Endodermal cell (in vitro differentiated cells): ENCODE data around the gene ZFYVE28. TPM values are rescaled to one million over a fixed set of nuclear protein-coding genes. Genes with fewer than 3 reads are reported as not detected.

ENCODE experiments used
- DNase-seq: peaks from one replicate; pipeline ENCODE4 v3.0.0-alpha.2; 2017
- H3K27ac ChIP-seq: 2 replicates; pipeline ENCODE4 v1.5.1; 2013; ENCODE audit warnings: mild to moderate bottlenecking, low read depth, low read length, moderate library complexity
- H3K27me3 ChIP-seq: 2 replicates; pipeline ENCODE4 v1.6.1; 2013; ENCODE audit warnings: mild to moderate bottlenecking, low read length, moderate library complexity; ENCODE audit not compliant: insufficient read depth, control insufficient read depth, poor library complexity, severe bottlenecking
- H3K36me3 ChIP-seq: 2 replicates; pipeline ENCODE4 v1.7.0; 2013; ENCODE audit warnings: mild to moderate bottlenecking, low read length, moderate library complexity; ENCODE audit not compliant: control insufficient read depth, insufficient read depth
- H3K4me1 ChIP-seq: one replicate; pipeline ENCODE4 v1.7.0; 2013; ENCODE audit warnings: low read length; ENCODE audit not compliant: control insufficient read depth, insufficient read depth
- H3K4me3 ChIP-seq: 2 replicates; pipeline ENCODE4 v1.5.1; 2013; ENCODE audit warnings: mild to moderate bottlenecking, low read length, moderate library complexity
- H3K9ac ChIP-seq: 2 replicates; pipeline ENCODE4 v1.6.1; 2013; ENCODE audit warnings: mild to moderate bottlenecking, low read length, moderate library complexity; ENCODE audit not compliant: poor library complexity, severe bottlenecking; ENCODE audit errors: extremely low read depth
- H3K9me3 ChIP-seq: 2 replicates; pipeline ENCODE4 v1.6.1; 2013; ENCODE audit warnings: mild to moderate bottlenecking, low read length, moderate library complexity; ENCODE audit not compliant: control insufficient read depth
- H3K27ac Mint-ChIP-seq: 2 replicates; pipeline ENCODE4 v1.8.0; 2020; ENCODE audit warnings: mixed read lengths
- H3K27me3 Mint-ChIP-seq: 2 replicates; pipeline ENCODE4 v1.8.0; 2021; ENCODE audit warnings: mild to moderate bottlenecking, mixed read lengths; ENCODE audit not compliant: insufficient read depth
- H3K36me3 Mint-ChIP-seq: 2 replicates; pipeline ENCODE4 v1.8.0; 2020; ENCODE audit warnings: low read depth, mixed read lengths
- H3K4me1 Mint-ChIP-seq: 2 replicates; pipeline ENCODE4 v1.8.0; 2020; ENCODE audit warnings: mixed read lengths
- H3K4me3 Mint-ChIP-seq: 2 replicates; pipeline ENCODE4 v1.8.0; 2020; ENCODE audit warnings: mild to moderate bottlenecking, moderate library complexity, mixed read lengths
- H3K9me3 Mint-ChIP-seq: 2 replicates; pipeline ENCODE4 v1.8.0; 2020; ENCODE audit warnings: mild to moderate bottlenecking, mixed read lengths
- WGBS, 2 experiments: methylation state at CpG; one replicate each; pipeline versions ENCODE4 v1.1.5 to v1.1.7; 2013; ENCODE audit warnings: missing lambda C conversion rate in 2 of 2, mixed read lengths in 1 of 2; ENCODE audit not compliant: insufficient coverage in 1 of 2, insufficient read length in 1 of 2; 5-methylcytosine and 5-hydroxymethylcytosine counted together
- total RNA-seq, 2 donors: library from RNA; stranded (reverse); fragmentation: NEBNext Ultra II Directional in 1 of 2; extraction: Animal tissue kit (Norgen Biotek cat#: 25700) in 1 of 2; gene quantifications; 2 replicates in 1 of 2; 3 replicates in 1 of 2; pipeline ENCODE4 v1.2.1, GENCODE V29; 2021
- TF ChIP-seq, protein P1 (sequence below): fragments of 200-600 bp; sonication (generic); conservative IDR thresholded peaks from 2 replicates; pipeline ENCODE4 v1.5.0; 2021; ENCODE audit warnings: antibody characterized with exemption, mild to moderate bottlenecking

ZFYVE28 gene
- total RNA-seq, 2 donors from 2014 or later, result 0.73 to 1.6 TPM

DNA sequence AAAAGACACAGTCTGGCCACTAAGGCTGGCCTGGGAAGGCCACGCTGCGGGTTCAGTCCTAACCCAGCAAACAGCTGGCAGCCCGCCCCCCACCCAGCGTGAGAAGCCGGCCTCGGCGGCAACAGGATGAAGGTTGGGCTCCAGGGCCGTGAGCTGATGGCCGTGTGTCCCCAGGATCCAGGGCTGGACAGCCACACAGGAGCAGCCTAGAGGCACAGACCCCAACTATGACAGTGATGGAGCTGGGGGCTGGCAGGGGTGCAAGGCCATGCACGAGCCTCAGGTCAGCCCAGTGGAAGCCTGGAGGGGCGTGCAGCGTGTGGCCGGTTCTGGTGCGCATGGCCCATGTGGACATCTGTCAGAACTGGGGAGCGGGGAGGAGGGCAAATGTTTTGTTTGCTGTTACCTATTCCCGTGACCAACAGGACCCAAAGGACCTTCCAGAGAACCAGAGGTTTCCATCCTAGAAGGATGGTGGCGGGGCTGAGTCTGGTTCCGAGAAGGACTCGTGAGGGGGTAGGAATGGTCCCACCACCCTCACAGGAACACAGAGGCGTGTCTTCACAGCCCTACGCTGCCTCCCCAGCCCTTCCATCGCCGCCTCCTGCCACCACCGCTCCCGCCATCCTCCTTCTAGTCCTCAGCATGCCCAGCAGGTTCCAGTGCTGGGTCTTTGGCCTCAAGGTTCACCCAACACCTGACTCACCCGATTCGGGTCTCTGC lies 46.5 kb downstream of the ZFYVE28 start:
- Mint-ChIP-seq H3K27ac (no peak overlapping the region), H3K9me3 (peaks cover 14% of the 10 kb centered on the region), H3K27me3 (no peaks in the 10 kb centered on the region), H3K4me3 (no peak overlapping the region), H3K36me3 (peaks cover 2% of the 10 kb centered on the region), H3K4me1 (no peaks in the 10 kb centered on the region)
- H3K4me1 ChIP-seq, result no peaks in the 10 kb centered on the region
- no peaks in the 10 kb centered on the region for H3K9me3 ChIP-seq
- WGBS, 2 experiments, result 92 to 94% methylated on average over 15 to 27 of the region's 27 CpGs
- no peak overlapping the region for H3K9ac ChIP-seq
- H3K27me3 ChIP-seq, result no peaks in the 10 kb centered on the region
- H3K27ac ChIP-seq, result no peak overlapping the region
- no peak overlapping the region for H3K4me3 ChIP-seq
- no peak for DNase-seq
- H3K36me3 ChIP-seq, result no peaks in the 10 kb centered on the region
- TF ChIP-seq, protein P1, sequence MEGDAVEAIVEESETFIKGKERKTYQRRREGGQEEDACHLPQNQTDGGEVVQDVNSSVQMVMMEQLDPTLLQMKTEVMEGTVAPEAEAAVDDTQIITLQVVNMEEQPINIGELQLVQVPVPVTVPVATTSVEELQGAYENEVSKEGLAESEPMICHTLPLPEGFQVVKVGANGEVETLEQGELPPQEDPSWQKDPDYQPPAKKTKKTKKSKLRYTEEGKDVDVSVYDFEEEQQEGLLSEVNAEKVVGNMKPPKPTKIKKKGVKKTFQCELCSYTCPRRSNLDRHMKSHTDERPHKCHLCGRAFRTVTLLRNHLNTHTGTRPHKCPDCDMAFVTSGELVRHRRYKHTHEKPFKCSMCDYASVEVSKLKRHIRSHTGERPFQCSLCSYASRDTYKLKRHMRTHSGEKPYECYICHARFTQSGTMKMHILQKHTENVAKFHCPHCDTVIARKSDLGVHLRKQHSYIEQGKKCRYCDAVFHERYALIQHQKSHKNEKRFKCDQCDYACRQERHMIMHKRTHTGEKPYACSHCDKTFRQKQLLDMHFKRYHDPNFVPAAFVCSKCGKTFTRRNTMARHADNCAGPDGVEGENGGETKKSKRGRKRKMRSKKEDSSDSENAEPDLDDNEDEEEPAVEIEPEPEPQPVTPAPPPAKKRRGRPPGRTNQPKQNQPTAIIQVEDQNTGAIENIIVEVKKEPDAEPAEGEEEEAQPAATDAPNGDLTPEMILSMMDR, result no peak

DNA sequence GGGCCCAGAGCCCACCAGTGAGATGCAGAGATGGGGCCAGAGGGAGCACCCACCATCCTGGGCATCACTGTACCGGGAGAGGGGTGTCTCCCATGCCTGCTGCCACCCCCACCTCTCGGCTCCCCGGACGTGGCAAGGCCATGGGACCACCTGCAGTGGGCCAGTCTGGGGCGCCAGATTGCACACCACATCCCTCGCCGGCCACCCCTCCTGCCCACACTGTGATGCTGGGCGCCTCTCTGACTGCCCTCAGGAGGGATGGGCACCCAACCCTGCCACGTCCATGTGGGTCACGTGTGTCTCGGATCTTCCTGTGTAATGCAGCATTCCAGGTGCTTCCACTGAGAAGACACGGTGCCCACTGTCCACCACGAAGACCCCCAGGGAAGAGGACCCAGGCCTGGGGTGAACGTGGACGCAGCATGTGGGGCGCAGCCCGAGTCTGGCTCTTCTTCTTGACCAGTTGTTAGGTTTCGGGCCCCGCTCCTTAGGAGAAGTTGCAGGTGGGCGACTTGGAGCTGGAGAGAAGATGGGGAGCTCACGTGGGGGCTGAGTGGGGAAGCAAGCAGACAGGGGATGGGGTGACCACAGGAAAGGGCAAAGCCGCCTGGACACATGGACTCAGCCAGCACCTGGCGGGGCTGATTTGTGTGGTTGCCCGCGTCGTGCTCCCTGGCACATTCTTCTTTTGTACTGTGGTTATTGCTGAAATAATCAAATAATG lies 47.7 kb downstream of the ZFYVE28 start:
- no peak overlapping the region for H3K4me3 Mint-ChIP-seq
- no peak for DNase-seq
- no peaks in the 10 kb centered on the region for H3K27me3 Mint-ChIP-seq
- Histone ChIP-seq H3K9me3 (no peaks in the 10 kb centered on the region), H3K27ac (no peak overlapping the region), H3K4me3 (no peak overlapping the region), H3K36me3 (no peaks in the 10 kb centered on the region), H3K9ac (no peak overlapping the region), H3K4me1 (no peaks in the 10 kb centered on the region), H3K27me3 (no peaks in the 10 kb centered on the region)
- TF ChIP-seq, protein P1, result no peak
- no peak overlapping the region for H3K27ac Mint-ChIP-seq
- no peaks in the 10 kb centered on the region for H3K4me1 Mint-ChIP-seq
- peaks cover 10% of the 10 kb centered on the region for H3K9me3 Mint-ChIP-seq
- 91 to 93% methylated on average over 14 to 25 of the region's 26 CpGs for WGBS, 2 experiments
- peaks cover 2% of the 10 kb centered on the region for H3K36me3 Mint-ChIP-seq

DNA sequence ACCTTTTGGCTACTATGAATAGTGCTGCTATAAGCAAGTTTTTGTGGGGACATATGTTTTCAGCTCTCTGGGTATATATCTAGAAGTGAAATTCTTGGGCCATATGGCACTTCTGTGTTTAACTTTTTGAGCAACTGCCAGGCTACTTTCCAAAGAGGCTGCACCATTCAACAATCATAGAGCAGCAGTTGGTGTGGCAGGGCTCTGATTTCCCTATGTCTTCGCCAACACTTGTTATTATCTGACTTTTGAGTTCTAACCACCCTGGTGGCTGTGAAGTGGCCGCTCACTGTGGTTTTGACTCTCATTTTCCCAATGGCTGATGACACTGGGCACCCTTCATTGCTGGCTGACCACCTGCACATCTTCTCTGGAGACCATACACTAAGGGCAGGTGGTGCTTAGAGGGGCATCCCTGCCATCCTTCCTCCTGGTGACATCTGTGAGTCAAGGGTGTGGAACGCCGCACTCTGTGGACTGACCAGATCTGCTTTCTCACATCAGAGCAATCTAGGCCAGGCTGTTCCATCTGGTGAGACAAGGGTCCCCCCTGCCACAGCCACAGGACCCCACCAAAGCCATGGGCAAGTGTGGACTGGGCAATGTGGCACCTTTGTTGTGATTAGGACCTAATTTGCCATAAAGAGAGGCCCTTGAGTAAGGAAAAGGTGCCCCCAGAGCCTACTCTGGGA lies 49.6 kb downstream of the ZFYVE28 start:
- no peak overlapping the region for H3K4me3 Mint-ChIP-seq
- Histone ChIP-seq H3K9me3 (no peaks in the 10 kb centered on the region), H3K27ac (no peak overlapping the region), H3K4me3 (no peak overlapping the region), H3K36me3 (no peaks in the 10 kb centered on the region), H3K9ac (no peak overlapping the region), H3K4me1 (no peaks in the 10 kb centered on the region), H3K27me3 (no peaks in the 10 kb centered on the region)
- peaks cover 2% of the 10 kb centered on the region for H3K36me3 Mint-ChIP-seq
- H3K4me1 Mint-ChIP-seq, result no peaks in the 10 kb centered on the region
- no peaks in the 10 kb centered on the region for H3K27me3 Mint-ChIP-seq
- no peak overlapping the region for H3K27ac Mint-ChIP-seq
- peaks cover 5% of the 10 kb centered on the region for H3K9me3 Mint-ChIP-seq
- WGBS, 2 experiments, result 91% methylated on average over 2 to 4 of the region's 4 CpGs
- TF ChIP-seq, protein P1, result no peak
- peak; percentile 20 for DNase-seq
